ENCODE measurements around the gene TEX13A.

DNA sequence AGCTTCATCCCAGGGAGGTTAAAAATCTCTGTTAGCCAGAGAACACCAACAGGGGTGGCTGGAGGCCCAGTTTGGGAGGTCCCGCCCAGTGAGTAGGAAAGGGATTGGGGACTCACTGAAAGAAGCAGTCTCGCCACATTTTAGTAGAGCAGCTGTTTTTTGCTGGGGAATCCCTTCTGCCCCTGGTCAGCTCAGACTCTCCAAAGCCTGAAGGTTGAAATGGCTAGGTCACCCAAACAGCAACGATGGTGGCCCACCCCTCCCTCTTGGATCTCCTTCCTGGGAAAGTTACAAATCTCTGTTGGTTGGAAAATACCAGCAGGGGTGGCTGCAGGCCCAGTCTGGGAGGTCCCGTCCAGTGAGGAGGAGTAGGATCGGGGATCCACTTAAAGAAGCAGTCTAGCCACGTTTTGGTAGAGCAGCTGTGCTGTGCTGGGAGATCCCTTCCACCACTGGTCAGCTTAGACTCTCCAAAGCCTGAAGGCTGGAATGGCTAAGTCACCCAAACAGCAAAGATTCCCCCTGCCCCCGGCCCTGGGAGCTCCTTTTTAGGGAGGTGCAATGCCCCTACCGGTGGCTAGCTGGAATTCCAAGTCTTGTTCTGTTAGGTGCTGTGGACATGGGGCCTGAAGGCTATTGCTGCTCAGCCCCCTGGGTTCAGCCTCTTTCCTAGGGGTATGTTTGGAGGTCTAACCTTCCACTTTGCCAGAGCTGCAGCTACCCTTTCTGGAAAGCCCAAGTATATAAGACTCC is 40.0 kb upstream of the TEX13A start:
- TF ChIP-seq, protein P1, sequence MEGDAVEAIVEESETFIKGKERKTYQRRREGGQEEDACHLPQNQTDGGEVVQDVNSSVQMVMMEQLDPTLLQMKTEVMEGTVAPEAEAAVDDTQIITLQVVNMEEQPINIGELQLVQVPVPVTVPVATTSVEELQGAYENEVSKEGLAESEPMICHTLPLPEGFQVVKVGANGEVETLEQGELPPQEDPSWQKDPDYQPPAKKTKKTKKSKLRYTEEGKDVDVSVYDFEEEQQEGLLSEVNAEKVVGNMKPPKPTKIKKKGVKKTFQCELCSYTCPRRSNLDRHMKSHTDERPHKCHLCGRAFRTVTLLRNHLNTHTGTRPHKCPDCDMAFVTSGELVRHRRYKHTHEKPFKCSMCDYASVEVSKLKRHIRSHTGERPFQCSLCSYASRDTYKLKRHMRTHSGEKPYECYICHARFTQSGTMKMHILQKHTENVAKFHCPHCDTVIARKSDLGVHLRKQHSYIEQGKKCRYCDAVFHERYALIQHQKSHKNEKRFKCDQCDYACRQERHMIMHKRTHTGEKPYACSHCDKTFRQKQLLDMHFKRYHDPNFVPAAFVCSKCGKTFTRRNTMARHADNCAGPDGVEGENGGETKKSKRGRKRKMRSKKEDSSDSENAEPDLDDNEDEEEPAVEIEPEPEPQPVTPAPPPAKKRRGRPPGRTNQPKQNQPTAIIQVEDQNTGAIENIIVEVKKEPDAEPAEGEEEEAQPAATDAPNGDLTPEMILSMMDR (optimal IDR thresholded peaks at IDR 0.05 in 1 of 3, IDR thresholded peaks at IDR 0.05 in 1 of 3, conservative IDR thresholded peaks at IDR 0.05 in 1 of 3; ENCODE audit: extremely low read depth in 1 of 3, insufficient read depth in 2 of 3, low read length in 3 of 3): peak in 1 of 3 experiments; percentile 21
- TF ChIP-seq EZH2 (IDR thresholded peaks at IDR 0.05; ENCODE audit: low read length): no peak
